ENCODE data around the gene SPATA2. TPM values are rescaled to one million over a fixed set of nuclear protein-coding genes. Genes with fewer than 3 reads are reported as not detected.

Gene SPATA2
- total RNA-seq, 2 donors from 2014 or later = 19.9 to 22.0 TPM

GRCh38 chr20:49889935-49890333 is 25.4 kb downstream of the SPATA2 start:
- no peak for ATAC-seq
- intact Hi-C loops (cut with DNase I, micrococcal nuclease) = no loop called here
- DNase-seq = no peak

- ATAC-seq = peak; percentile 42
- intact Hi-C loops (cut with DNase I, micrococcal nuclease) = no loop called here
- no peak for DNase-seq
These were observed 26.1 kb downstream of the SPATA2 start for GRCh38 chr20:49889001-49889934.

GRCh38 chr20:49888212-49889000 is 26.9 kb downstream of the SPATA2 start:
- intact Hi-C loops (cut with DNase I, micrococcal nuclease) = no loop called here
- DNase-seq = peak in 1 of 2 donors; percentile 58

GRCh38 chr20:49887251-49888211 is 27.8 kb downstream of the SPATA2 start:
- ATAC-seq (no peak), DNase-seq (no peak)
- intact Hi-C loops (cut with DNase I, micrococcal nuclease) = no loop called here

More at GRCh38 chr20:49888212-49889000, 26.9 kb downstream of the SPATA2 start:
- ATAC-seq = peak; percentile 49

GRCh38 chr20:49886571-49887213 is 28.6 kb downstream of the SPATA2 start:
- DNase-seq = no peak

GRCh38 chr20:49885558-49886332 is 29.6 kb downstream of the SPATA2 start:
- DNase-seq = no peak
- ATAC-seq = no peak
- intact Hi-C loops (cut with DNase I, micrococcal nuclease) = no loop called here

More at GRCh38 chr20:49886571-49887213, 28.6 kb downstream of the SPATA2 start:
- intact Hi-C loops (cut with DNase I, micrococcal nuclease) = no loop called here
- no peak for ATAC-seq

GRCh38 chr20:49883246-49883802 is 32.0 kb downstream of the SPATA2 start:
- ATAC-seq (no peak), DNase-seq (no peak)
- intact Hi-C loops (cut with DNase I, micrococcal nuclease) = no loop called here

- intact Hi-C loops (cut with DNase I, micrococcal nuclease) = no loop called here
- ATAC-seq (no peak), DNase-seq (no peak)
These were observed 33.0 kb downstream of the SPATA2 start for GRCh38 chr20:49882171-49882970.

- DNase-seq (no peak), ATAC-seq (no peak)
- intact Hi-C loops (cut with DNase I, micrococcal nuclease) = no loop called here
These were observed 34.4 kb downstream of the SPATA2 start for GRCh38 chr20:49880724-49881445.

- intact Hi-C loops (cut with DNase I, micrococcal nuclease) = no loop called here
- DNase-seq = no peak
- ATAC-seq = no peak
These were observed 35.2 kb downstream of the SPATA2 start for GRCh38 chr20:49880177-49880576.

- intact Hi-C loops (cut with DNase I, micrococcal nuclease) = no loop called here
- no peak for DNase-seq
- no peak for ATAC-seq
These were observed 36.4 kb downstream of the SPATA2 start for GRCh38 chr20:49878977-49879376.

GRCh38 chr20:49877386-49877921 is 37.9 kb downstream of the SPATA2 start:
- intact Hi-C loops (cut with DNase I, micrococcal nuclease) = no loop called here
- no peak for ATAC-seq
- DNase-seq = no peak

- intact Hi-C loops (cut with DNase I, micrococcal nuclease) = no loop called here
- DNase-seq = no peak
- ATAC-seq = peak; percentile 37
These were observed 40.6 kb downstream of the SPATA2 start for GRCh38 chr20:49874696-49875095.

GRCh38 chr20:49872056-49872455 is 43.3 kb downstream of the SPATA2 start:
- DNase-seq (no peak), ATAC-seq (no peak)
- intact Hi-C loops (cut with DNase I, micrococcal nuclease) = no loop called here

GRCh38 chr20:49871391-49871948 is 43.9 kb downstream of the SPATA2 start:
- intact Hi-C loops (cut with DNase I, micrococcal nuclease) = no loop called here
- ATAC-seq (no peak), DNase-seq (no peak)
